ENCODE data around the gene SCMH1. TPM values are rescaled to one million over a fixed set of nuclear protein-coding genes. Genes with fewer than 3 reads are reported as not detected.

The SCMH1 gene
- total and polyA plus RNA-seq, 2 experiments from 2014 or later, result 126 to 147 TPM

DNA sequence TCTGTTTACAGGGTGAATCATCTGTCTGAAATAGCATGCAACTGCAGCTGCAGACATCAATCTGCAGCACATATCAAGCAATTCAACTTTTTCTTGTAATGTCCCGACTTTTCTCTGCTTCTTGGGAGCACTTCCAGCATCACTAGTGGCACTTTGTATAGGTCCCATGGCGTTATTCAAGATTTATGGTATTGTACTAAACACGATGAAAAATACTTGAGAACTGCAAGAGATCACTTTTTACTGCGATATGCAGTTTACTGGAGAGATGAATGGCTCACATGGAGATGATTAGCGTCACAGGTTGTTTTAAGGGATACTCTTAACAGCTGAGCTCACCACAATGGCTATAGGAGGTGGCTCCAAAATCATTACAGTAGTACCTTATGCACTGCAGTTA lies 7.2 kb upstream of the SCMH1 start:
- Histone ChIP-seq H3K9me3 (ENCODE audit: low read depth) (no peaks in the 10 kb centered on the region), H3K4me3 (no peak overlapping the region), H3K27me3 (no peaks in the 10 kb centered on the region), H3K4me1 (ENCODE audit: low read depth) (peaks cover 26% of the 10 kb centered on the region), H3K27ac (no peak overlapping the region), H3K36me3 (no peaks in the 10 kb centered on the region)
- no peak for DNase-seq (ENCODE audit: low read depth in 1 of 2, low spot score in 1 of 2)
- TF ChIP-seq, protein P1, sequence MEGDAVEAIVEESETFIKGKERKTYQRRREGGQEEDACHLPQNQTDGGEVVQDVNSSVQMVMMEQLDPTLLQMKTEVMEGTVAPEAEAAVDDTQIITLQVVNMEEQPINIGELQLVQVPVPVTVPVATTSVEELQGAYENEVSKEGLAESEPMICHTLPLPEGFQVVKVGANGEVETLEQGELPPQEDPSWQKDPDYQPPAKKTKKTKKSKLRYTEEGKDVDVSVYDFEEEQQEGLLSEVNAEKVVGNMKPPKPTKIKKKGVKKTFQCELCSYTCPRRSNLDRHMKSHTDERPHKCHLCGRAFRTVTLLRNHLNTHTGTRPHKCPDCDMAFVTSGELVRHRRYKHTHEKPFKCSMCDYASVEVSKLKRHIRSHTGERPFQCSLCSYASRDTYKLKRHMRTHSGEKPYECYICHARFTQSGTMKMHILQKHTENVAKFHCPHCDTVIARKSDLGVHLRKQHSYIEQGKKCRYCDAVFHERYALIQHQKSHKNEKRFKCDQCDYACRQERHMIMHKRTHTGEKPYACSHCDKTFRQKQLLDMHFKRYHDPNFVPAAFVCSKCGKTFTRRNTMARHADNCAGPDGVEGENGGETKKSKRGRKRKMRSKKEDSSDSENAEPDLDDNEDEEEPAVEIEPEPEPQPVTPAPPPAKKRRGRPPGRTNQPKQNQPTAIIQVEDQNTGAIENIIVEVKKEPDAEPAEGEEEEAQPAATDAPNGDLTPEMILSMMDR (IDR thresholded peaks at IDR 0.05; ENCODE audit: low read depth, low read length), result no peak

- Histone ChIP-seq H3K9me3 (ENCODE audit: low read depth) (no peaks in the 10 kb centered on the region), H3K27ac (peak overlapping the region; percentile 78)
- TF ChIP-seq, protein P1 (IDR thresholded peaks at IDR 0.05; ENCODE audit: low read depth, low read length), result no peak
Measured at GRCh38 chr1:41246568-41246967, 4.5 kb upstream of the SCMH1 start.

GRCh38 chr1:41245659-41246058 lies 3.6 kb upstream of the SCMH1 start:
- TF ChIP-seq, protein P1 (IDR thresholded peaks at IDR 0.05; ENCODE audit: low read depth, low read length), result no peak
- H3K27me3 ChIP-seq, result no peaks in the 10 kb centered on the region
- H3K27ac ChIP-seq, result peak overlapping the region; percentile 78
- H3K4me1 ChIP-seq (ENCODE audit: low read depth), result peaks cover 43% of the 10 kb centered on the region
- H3K4me3 ChIP-seq, result no peak overlapping the region
- H3K9me3 ChIP-seq (ENCODE audit: low read depth), result no peaks in the 10 kb centered on the region
- H3K36me3 ChIP-seq, result no peaks in the 10 kb centered on the region
- peak in 1 of 2 donors; percentile 67 for DNase-seq (ENCODE audit: low read depth in 1 of 2, low spot score in 1 of 2)

More at GRCh38 chr1:41246568-41246967, 4.5 kb upstream of the SCMH1 start:
- no peaks in the 10 kb centered on the region for H3K27me3 ChIP-seq
- H3K36me3 ChIP-seq, result no peaks in the 10 kb centered on the region
- DNase-seq (ENCODE audit: low read depth in 1 of 2, low spot score in 1 of 2), result no peak
- no peak overlapping the region for H3K4me3 ChIP-seq
- peaks cover 43% of the 10 kb centered on the region for H3K4me1 ChIP-seq (ENCODE audit: low read depth)

- DNase-seq (ENCODE audit: low read depth in 1 of 2, low spot score in 1 of 2), result no peak
- Histone ChIP-seq H3K4me3 (no peak overlapping the region), H3K27me3 (no peaks in the 10 kb centered on the region)
Measured at GRCh38 chr1:41243079-41243385, 926 bp upstream of the SCMH1 start.

DNA sequence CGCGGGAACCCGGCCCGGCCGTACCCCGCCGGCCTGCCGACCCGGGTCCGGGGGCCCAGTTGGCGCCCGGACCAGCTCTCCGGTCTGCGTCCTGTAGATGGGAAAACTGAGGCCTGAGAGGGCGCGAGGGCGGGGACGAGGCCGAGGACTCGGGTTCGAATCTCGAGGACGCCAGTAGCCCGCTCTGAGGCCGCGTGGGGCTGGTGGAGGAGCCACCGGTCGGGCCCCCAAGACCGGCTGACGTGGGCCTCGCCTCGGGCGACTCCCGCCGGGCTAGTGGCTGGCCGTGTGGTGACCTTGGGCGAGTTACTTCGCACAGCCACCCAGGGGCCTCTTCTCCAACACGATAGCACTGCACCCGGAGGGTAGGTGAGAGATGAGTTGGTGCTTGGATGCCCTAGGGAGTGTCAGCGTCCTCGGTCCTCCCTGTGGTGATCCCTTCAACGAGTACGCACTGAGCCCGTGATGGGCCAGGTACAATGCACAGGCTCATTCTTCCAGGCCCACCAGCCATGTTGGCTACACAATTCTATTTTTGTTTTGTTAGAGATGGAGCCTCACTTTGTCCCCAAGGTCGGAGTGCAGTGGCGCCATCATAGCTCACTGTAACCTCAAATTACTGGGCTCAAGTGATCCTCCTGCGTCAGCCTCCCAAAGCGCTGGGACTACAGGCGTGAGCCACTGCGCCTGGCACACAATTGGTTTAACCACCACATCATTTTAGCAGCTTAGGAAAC lies 404 bp upstream of the SCMH1 start:
- peak in 1 of 2 donors; percentile 30 for DNase-seq (ENCODE audit: low read depth in 1 of 2, low spot score in 1 of 2)
- no peaks in the 10 kb centered on the region for H3K9me3 ChIP-seq (ENCODE audit: low read depth)
- TF ChIP-seq, protein P1 (IDR thresholded peaks at IDR 0.05; ENCODE audit: low read depth, low read length), result no peak
- peaks cover 72% of the 10 kb centered on the region for H3K4me1 ChIP-seq (ENCODE audit: low read depth)
- H3K27me3 ChIP-seq, result no peaks in the 10 kb centered on the region
- peak overlapping the region; percentile 41 for H3K4me3 ChIP-seq
- H3K36me3 ChIP-seq, result no peaks in the 10 kb centered on the region
- H3K27ac ChIP-seq, result peak overlapping the region; percentile 93

More at GRCh38 chr1:41243079-41243385, 926 bp upstream of the SCMH1 start:
- Histone ChIP-seq H3K4me1 (ENCODE audit: low read depth) (peaks cover 67% of the 10 kb centered on the region), H3K27ac (peak overlapping the region; percentile 93), H3K9me3 (ENCODE audit: low read depth) (no peaks in the 10 kb centered on the region), H3K36me3 (no peaks in the 10 kb centered on the region)
- TF ChIP-seq, protein P1 (IDR thresholded peaks at IDR 0.05; ENCODE audit: low read depth, low read length), result no peak
